Measurements from ENCODE around the gene PARVB.

PARVB gene

DNA sequence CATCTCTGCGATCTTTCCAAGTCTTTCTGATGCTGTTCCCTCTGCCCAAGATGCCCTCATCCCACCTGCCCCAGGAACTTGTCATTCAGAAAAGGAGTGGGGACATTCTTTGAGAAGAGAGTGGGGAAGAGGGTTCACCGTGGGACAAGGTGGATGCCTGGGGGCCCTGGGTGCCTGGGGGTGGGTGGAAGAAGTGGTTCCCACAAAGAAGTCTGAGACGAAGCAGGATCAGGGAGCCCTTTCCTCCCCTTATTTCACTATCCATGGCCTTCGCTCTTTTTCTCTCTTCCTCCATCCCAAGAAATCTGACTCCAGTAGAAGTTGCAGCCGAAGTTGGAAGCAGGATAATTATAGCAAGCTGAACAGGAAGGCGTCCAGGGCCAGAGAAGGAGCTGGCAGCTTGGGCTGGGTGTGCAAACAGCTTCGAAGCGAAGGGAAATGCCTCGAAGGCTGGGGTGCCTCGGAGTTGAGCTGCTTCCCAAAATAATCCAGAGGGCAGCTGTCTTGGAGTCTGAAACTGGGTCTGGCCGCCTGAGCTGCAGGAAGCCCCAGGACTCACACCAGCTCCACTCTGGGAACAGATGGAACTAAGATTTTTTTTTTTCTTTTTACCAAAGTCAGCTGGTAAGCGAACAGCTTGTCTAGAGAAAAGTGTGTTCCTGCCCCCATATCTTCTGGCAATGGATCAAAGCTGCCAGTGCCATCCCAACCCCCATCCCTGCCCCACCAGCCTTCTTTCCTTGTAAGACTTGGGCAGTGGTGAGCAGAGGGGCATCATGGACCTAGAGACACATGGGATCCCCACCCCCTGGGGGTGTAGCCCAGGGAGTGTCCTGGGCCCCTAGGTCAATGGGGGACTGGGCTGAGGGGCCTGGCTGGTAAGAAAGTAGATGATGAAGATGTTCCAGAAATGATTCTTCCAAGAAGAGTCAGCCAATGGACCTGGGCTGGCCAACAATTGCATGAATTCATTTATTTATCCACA is 188.1 kb downstream of the PARVB start:
- no peak overlapping the region for H3K4me3 ChIP-seq (ENCODE audit: low read depth, low read length)
- TF ChIP-seq, protein P1, sequence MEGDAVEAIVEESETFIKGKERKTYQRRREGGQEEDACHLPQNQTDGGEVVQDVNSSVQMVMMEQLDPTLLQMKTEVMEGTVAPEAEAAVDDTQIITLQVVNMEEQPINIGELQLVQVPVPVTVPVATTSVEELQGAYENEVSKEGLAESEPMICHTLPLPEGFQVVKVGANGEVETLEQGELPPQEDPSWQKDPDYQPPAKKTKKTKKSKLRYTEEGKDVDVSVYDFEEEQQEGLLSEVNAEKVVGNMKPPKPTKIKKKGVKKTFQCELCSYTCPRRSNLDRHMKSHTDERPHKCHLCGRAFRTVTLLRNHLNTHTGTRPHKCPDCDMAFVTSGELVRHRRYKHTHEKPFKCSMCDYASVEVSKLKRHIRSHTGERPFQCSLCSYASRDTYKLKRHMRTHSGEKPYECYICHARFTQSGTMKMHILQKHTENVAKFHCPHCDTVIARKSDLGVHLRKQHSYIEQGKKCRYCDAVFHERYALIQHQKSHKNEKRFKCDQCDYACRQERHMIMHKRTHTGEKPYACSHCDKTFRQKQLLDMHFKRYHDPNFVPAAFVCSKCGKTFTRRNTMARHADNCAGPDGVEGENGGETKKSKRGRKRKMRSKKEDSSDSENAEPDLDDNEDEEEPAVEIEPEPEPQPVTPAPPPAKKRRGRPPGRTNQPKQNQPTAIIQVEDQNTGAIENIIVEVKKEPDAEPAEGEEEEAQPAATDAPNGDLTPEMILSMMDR (IDR thresholded peaks at IDR 0.05; ENCODE audit: low read depth, low read length), result no peak

DNA sequence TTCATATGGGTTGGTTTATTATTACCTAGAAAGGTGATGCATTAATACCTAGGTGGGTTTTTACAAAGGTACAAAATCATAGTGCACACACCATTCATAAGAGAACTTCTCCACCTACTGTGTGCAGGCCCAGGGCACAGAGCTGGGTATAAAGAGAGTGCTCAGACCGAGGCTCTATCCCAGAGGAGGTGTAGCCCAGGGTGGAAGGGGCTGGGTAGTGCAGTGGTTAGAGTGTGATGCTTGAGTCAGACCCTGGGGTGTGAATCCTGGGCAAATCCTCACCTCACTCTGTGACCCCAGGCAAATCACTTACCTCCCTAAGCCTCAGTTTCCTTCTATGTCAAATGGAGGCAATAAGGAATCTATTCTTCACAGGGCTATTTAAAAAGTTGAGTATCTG is 188.8 kb downstream of the PARVB start:
- TF ChIP-seq, protein P1 (IDR thresholded peaks at IDR 0.05; ENCODE audit: low read depth, low read length), result no peak
- H3K4me3 ChIP-seq (ENCODE audit: low read depth, low read length), result no peak overlapping the region

DNA sequence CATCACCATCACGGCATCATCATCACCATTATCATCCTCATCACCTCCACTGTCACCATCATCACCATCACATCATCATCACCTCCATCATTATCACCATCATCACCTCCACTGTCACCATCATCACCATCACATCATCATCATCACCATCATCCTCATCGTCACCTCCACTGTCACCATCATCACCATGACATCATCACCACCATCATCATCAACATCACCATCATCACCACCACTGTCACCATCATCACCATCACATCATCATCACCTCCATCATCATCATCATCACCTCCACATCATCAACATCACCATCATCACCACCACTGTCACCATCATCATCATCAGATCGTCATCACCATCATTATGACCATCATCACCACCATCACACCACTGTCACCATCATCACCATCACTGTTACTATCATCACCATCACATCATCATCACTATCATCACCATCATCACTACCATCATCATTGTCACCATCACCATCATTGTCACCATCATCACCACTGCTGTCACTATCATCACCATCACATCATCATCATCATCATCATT is 189.5 kb downstream of the PARVB start:
- TF ChIP-seq, protein P1 (IDR thresholded peaks at IDR 0.05; ENCODE audit: low read depth, low read length), result no peak
- no peak overlapping the region for H3K4me3 ChIP-seq (ENCODE audit: low read depth, low read length)

DNA sequence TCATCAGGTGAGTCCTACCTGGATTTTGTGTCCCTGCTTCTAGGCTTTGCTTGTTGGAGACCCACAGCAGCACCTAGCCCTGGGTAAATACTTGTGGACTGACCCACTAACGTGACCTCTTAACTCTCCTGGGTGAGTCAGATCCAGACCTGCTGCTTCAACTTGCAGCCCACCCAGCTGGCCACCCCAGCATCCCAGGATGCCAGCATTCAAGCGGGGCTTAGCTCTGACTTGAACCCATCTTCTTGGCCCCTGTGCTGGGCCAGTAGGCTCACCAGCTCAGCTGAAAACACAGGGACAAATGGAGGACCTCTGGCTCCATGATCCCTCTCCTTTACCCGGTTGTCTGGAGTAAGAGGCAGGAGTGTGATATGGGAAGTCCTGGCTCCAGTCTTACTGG is 190.1 kb downstream of the PARVB start:
- TF ChIP-seq, protein P1 (IDR thresholded peaks at IDR 0.05; ENCODE audit: low read depth, low read length), result no peak
- no peak overlapping the region for H3K4me3 ChIP-seq (ENCODE audit: low read depth, low read length)

DNA sequence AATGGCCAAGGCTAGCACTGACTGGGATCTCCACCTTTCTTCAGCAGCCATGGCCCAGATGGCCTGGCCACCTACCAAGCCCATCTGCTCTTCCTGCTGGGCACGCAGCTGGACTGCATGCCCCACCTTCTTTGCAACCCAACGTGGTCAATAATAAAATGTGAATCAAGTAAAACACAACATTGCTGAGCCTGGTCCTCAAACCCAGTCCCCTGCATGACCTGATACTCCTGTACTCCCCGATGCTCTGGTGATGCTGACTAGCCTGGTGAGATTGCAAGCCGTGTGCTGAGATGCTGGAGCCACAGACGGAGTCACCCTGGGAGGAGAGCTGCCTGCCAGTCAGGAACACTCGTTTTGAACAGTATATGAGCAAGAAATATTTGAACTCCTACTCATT is 190.7 kb downstream of the PARVB start:
- no peak overlapping the region for H3K4me3 ChIP-seq (ENCODE audit: low read depth, low read length)
- TF ChIP-seq, protein P1 (IDR thresholded peaks at IDR 0.05; ENCODE audit: low read depth, low read length), result no peak

DNA sequence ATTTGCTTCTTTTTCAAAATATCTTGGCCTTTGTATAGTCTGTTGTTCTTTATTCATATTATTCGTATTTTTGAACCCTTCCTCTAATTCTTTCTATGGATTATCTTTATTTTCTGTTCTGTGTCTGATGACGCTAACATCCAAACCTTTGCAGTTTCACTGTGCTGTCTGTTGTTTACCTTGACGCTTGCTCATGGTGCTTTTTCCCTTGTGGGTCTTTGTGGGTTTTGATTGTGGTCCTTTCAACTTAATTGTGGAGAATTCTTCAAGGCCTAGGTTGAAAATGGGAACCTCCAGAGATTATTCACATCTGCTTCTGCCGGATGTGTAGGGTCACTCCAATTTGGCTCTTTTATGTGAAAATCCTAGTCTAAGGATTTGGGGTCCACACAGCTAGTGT is 191.2 kb downstream of the PARVB start:
- TF ChIP-seq, protein P1 (IDR thresholded peaks at IDR 0.05; ENCODE audit: low read depth, low read length), result no peak
- H3K4me3 ChIP-seq (ENCODE audit: low read depth, low read length), result no peak overlapping the region

DNA sequence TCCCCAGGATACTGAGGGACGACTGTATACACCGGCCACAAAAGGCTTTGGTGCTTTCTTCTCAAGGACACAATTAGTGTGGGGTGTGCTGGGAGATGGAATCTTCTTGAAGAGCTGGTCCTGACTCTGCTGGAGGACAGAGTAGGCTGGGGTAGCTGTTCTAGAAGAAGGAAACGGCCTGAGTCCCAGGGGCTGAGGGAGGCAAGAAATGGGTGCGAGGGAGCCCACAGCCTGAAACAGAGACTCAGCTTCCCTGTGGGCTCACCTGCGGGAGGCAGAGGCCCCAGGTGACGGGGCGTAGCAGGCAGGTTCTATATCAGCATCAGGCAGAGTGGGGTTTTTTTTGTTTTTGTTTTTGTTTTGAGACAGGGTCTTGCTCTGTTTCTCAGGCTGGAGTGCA is 193.2 kb downstream of the PARVB start:
- TF ChIP-seq, protein P1 (IDR thresholded peaks at IDR 0.05; ENCODE audit: low read depth, low read length), result no peak

More for the DNA sequence above, 193.2 kb downstream of the PARVB start:
- H3K4me3 ChIP-seq (ENCODE audit: low read depth, low read length), result no peak overlapping the region
